Right cardiac atrium (tissue), 5 donors: Measurements from ENCODE around the gene RNF213. TPM values are rescaled to one million over a fixed set of nuclear protein-coding genes. Genes with fewer than 3 reads are reported as not detected.
"Not testable (repeated sequence)": the region's sequence is repeated elsewhere in the genome, so short reads cannot be mapped to it uniquely, and the experiment has no call there.

Experiments used
- ATAC-seq, 2 donors: fragments of 200-7000 bp; cut with Tn5 transposase; one replicate each; pipeline versions ENCODE4 v1.8.0 to v1.9.1; 2020; ENCODE audit warnings: moderate library complexity in 2 of 2, mild to moderate bottlenecking in 1 of 2
- DNase-seq, 3 donors: peaks; one replicate each; pipeline ENCODE4 v3.0.0-alpha.2; 2020
- H3K27ac ChIP-seq: one replicate; pipeline ENCODE4 v1.5.1; 2013; ENCODE audit warnings: mild to moderate bottlenecking, low read length, control low read depth, moderate library complexity
- H3K27me3 ChIP-seq: one replicate; pipeline ENCODE4 v1.6.1; 2013; ENCODE audit not compliant: control insufficient read depth, insufficient read depth
- H3K4me1 ChIP-seq: one replicate; pipeline ENCODE4 v1.6.1; 2013; ENCODE audit warnings: low read length; ENCODE audit not compliant: control insufficient read depth, insufficient read depth
- H3K4me3 ChIP-seq: one replicate; pipeline ENCODE4 v1.5.1; 2013; ENCODE audit warnings: low read length, control low read depth
- H3K9me3 ChIP-seq: one replicate; pipeline ENCODE4 v1.6.1; 2013; ENCODE audit warnings: low read length; ENCODE audit not compliant: control insufficient read depth
- WGBS: extraction: QIAGEN DNeasy Blood & Tissue Kit; methylation state at CpG from one replicate; pipeline ENCODE4 v1.1.7; 2013; 5-methylcytosine and 5-hydroxymethylcytosine counted together
- intact Hi-C, 4 donors: fragments of 100-400 bp; cut with DNase I; formaldehyde crosslinking; loops; one replicate each; pipeline versions ENCODE4 v1.11.0 to v1.14.0; 2022 to 2023
- polyA plus RNA-seq: library from polyadenylated mRNA; stranded (reverse); fragments of 200-250 nt; gene quantifications from one replicate; pipeline ENCODE4 v1.2.3, GENCODE V29; 2013
- total RNA-seq, 4 donors: library from RNA; stranded (reverse); fragmentation: NEBNext Ultra II Directional; extraction: Animal tissue kit (Norgen Biotek cat#: 25700); gene quantifications; one replicate each; pipeline ENCODE4 v1.2.1, GENCODE V29; 2021
- donor health status: healthy with polysubstance abuse.
- donor health status: DM: no; HTN: yes; CAD: no.
- donor health status: DM: no; HTN: no; CAD: no.
- donor health status: DM: no; HTN: yes; CAD: no; lungs with severe emphysema.
- donor health status: DM: yes; HTN: yes; CAD: no.

RNF213 gene
- total and polyA plus RNA-seq, 5 donors: 28.7 to 49.7 (median 43.0) TPM

DNA sequence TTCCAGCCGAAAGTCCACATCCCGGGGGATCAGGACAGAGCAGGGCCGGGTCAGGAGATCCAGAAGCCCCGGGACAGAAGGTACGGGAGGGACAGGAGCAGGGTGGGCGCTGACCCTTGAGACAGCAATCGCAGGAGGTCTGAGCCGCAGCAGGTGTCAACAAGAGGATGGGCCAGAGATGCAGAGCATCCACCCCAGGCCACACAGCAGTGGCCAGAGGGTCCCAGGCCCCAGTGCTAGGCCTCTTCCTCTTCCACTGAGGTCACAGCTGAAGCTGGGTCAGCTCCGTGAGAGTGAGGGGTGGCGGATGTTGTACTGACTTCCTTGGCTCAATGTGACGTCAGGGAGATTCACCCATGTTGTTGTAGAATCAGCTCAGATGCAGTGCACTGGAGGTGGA is 8.7 kb upstream of the RNF213 start:
- H3K27me3 ChIP-seq: no peaks in the 10 kb centered on the region
- no peaks in the 10 kb centered on the region for H3K4me1 ChIP-seq
- WGBS: 88% methylated on average over 11 of the region's 11 CpGs
- DNase-seq (peak in 2 of 3 donors; percentile 6 to 22), ATAC-seq (no peak)
- no peak overlapping the region for H3K4me3 ChIP-seq
- no peak overlapping the region for H3K27ac ChIP-seq
- intact Hi-C loops: loop anchor here in 1 of 4 donors (10.0 kb wide), 1 partner anchor 403 kb away; no protein-coding TSS in a partner anchor
- no peaks in the 10 kb centered on the region for H3K9me3 ChIP-seq

GRCh38 chr17:80252871-80253270 is 7.8 kb upstream of the RNF213 start:
- H3K27me3 ChIP-seq: no peaks in the 10 kb centered on the region
- H3K4me1 ChIP-seq: no peaks in the 10 kb centered on the region
- no peak overlapping the region for H3K27ac ChIP-seq
- DNase-seq (peak in 2 of 3 donors; percentile 69 to 72), ATAC-seq (peak in 1 of 2 donors; percentile 54)
- no peaks in the 10 kb centered on the region for H3K9me3 ChIP-seq
- 58% methylated on average over 13 of the region's 13 CpGs for whole genome bisulfite sequencing
- intact Hi-C loops: loop anchor here in 1 of 4 donors (10.0 kb wide), 1 partner anchor 402 kb away; no protein-coding TSS in a partner anchor
- no peak overlapping the region for H3K4me3 ChIP-seq

DNA sequence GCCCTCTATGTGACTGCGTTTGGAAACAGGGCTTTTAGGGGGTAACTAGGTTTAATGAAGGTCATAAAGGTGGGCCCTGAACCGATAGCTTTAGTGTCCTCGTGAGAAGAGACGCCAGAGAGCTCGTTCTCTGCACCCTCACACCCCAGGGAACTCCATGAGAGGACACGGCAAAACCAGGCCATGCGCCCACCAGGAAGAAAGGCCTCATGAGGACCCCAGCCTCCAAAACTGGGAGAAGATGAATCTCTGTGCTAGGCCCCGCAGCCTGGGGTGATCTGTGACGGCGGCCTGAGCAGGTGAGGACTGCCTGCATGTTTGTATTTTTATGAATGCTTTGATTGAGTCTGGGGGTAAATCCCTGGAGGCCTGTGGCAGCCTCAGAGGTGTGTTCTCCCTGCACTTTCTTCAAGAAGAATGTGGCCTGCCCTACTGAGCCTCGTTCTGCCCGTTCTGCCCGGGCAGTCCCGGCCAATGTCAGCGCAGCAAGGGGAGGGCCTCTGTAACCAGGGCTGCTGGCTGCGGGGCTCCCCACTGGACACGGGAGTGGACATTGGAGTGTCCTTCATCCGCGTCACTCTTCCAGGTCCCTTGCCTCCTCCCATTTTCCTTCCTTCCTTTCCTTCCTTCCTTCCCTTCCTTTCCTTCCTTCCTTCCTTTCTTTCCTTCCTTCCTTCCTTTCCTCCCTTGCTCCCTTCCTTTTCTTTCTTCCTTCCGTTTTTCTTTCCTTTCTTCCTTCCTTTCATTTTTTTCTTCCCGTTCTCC is 6.8 kb upstream of the RNF213 start:
- peak in 2 of 3 donors; percentile 46 to 48 for DNase-seq
- 85% methylated on average over 21 of the region's 21 CpGs for WGBS

DNA sequence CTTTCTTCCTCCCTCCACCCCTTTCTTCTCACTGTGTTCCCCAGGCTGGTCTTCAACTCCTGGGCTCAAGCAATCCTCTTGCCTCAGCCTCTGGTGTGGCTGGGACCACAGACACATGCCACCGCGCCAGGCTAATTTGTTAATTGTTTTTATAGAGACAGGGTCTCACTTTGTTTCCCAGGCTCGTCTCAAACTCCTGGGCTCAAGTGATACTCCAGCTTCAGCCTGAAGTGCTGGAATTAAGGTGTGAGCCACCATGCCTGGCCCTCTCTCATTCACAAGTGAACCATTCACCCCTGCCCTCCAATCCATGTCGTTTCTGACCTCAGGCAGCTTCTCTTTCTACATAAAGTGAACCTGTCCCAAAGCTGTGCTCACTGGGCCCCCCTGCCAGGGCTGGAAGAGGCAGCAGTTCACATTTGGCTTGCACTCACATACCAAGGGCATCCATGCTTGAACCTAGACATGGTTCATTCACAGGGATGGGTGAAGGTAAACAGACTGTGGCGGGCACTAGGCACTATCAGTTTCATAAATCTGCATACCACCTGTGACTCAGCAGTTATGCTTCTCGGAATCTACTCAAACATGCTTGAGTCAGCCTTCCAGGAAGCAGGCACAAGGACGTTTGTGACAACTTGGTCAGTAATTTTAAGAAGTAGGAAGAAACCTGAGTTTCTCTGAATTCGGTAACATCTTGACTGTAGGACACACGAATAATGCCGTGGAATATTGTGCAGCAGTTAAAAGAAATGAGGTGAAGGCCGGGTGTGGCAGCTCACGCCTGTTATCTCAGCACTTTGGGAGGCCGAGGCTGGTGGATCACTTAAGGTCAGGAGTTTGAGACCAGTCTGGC is 6.0 kb upstream of the RNF213 start:
- Histone ChIP-seq H3K4me3 (no peak overlapping the region), H3K9me3 (no peaks in the 10 kb centered on the region), H3K27ac (no peak overlapping the region), H3K27me3 (no peaks in the 10 kb centered on the region), H3K4me1 (no peaks in the 10 kb centered on the region)
- WGBS: 76% methylated on average over 13 of the region's 13 CpGs
- DNase-seq (peak in 2 of 3 donors; percentile 9 to 25), ATAC-seq (peak in 1 of 2 donors; percentile 37)
- intact Hi-C loops: loop anchor here in 1 of 4 donors (10.0 kb wide), 1 partner anchor 400 kb away; no protein-coding TSS in a partner anchor

More for the DNA sequence above, 6.8 kb upstream of the RNF213 start:
- Histone ChIP-seq H3K4me3 (no peak overlapping the region), H3K27ac (no peak overlapping the region), H3K4me1 (no peaks in the 10 kb centered on the region), H3K27me3 (no peaks in the 10 kb centered on the region), H3K9me3 (no peaks in the 10 kb centered on the region)
- intact Hi-C loops: loop anchor here in 1 of 4 donors (10.0 kb wide), 1 partner anchor 401 kb away; no protein-coding TSS in a partner anchor
- ATAC-seq: no peak

GRCh38 chr17:80256034-80256350 is 4.7 kb upstream of the RNF213 start:
- 95% methylated on average over 5 of the region's 5 CpGs for WGBS
- Histone ChIP-seq H3K27ac (no peak overlapping the region), H3K9me3 (no peaks in the 10 kb centered on the region), H3K4me3 (no peak overlapping the region), H3K4me1 (no peaks in the 10 kb centered on the region), H3K27me3 (no peaks in the 10 kb centered on the region)
- ATAC-seq: no peak
- peak in 2 of 3 donors; percentile 13 to 14 for DNase-seq
- intact Hi-C loops: loop anchor here in 1 of 4 donors (10.0 kb wide), 1 partner anchor 399 kb away; no protein-coding TSS in a partner anchor

- Histone ChIP-seq H3K27ac (no peak overlapping the region), H3K4me1 (peaks cover 2% of the 10 kb centered on the region), H3K27me3 (no peaks in the 10 kb centered on the region), H3K9me3 (no peaks in the 10 kb centered on the region), H3K4me3 (no peak overlapping the region)
- WGBS: 71% methylated on average over 14 of the region's 14 CpGs
- no peak for ATAC-seq
- intact Hi-C loops: loop anchor here in 1 of 4 donors (10.0 kb wide), 1 partner anchor 397 kb away; no protein-coding TSS in a partner anchor
- DNase-seq: peak in 2 of 3 donors; percentile 57 to 64
Measured at GRCh38 chr17:80257716-80258213, 2.9 kb upstream of the RNF213 start.

GRCh38 chr17:80258296-80258695 is 2.4 kb upstream of the RNF213 start:
- intact Hi-C loops: loop anchor here in 1 of 4 donors (10.0 kb wide), 1 partner anchor 397 kb away; no protein-coding TSS in a partner anchor
- H3K27ac ChIP-seq, H3K4me1 ChIP-seq, H3K9me3 ChIP-seq, H3K27me3 ChIP-seq, H3K4me3 ChIP-seq, ATAC-seq: not testable (repeated sequence)
- 87% methylated on average over 2 of the region's 2 CpGs for WGBS
- peak in 1 of 3 donors; percentile 14 for DNase-seq

GRCh38 chr17:80259457-80260068 is 1.1 kb upstream of the RNF213 start:
- DNase-seq (peak in 2 of 3 donors; percentile 61 to 63), ATAC-seq (no peak)
- Histone ChIP-seq H3K4me1 (peaks cover 4% of the 10 kb centered on the region), H3K4me3 (peak overlapping the region; percentile 65), H3K27ac (peak overlapping the region; percentile 83), H3K9me3 (no peaks in the 10 kb centered on the region), H3K27me3 (no peaks in the 10 kb centered on the region)
- WGBS: 45% methylated on average over 18 of the region's 18 CpGs
- intact Hi-C loops: loop anchor here in 1 of 4 donors (10.0 kb wide), 1 partner anchor 395 kb away; no protein-coding TSS in a partner anchor

DNA sequence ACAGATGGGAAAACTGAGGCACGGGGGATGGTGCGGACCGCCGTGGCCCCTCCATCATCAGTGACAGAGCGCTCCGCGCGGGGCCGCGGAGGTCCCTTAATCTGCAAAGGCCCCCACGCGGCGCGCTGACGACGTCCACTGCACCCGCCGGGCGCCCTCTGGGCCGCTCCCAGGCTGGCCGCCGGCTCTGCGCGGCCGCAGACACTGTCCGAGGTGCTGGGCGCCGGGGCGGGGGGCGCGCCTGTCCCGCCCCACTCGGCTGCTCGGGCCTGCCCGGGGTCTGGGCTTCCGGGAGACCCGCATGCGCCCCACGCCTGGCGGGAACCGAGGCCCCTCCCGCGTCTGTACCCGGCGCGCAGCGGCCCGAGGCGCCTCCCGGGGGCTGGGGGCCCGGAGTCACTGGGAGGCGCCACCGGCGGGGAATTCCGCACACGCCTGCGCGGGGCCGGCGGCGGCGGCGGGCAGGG is 550 bp upstream of the RNF213 start:
- intact Hi-C loops: no loop called here
- H3K4me3 ChIP-seq: peak overlapping the region; percentile 65
- peak; percentile 78 to 85 for ATAC-seq
- H3K9me3 ChIP-seq: no peaks in the 10 kb centered on the region
- H3K27me3 ChIP-seq: no peaks in the 10 kb centered on the region
- WGBS: under 1% methylated on average over 61 of the region's 63 CpGs
- H3K27ac ChIP-seq: peak overlapping the region; percentile 83
- H3K4me1 ChIP-seq: peaks cover 4% of the 10 kb centered on the region
- DNase-seq: peak; percentile 83 to 93 (median 92)

DNA sequence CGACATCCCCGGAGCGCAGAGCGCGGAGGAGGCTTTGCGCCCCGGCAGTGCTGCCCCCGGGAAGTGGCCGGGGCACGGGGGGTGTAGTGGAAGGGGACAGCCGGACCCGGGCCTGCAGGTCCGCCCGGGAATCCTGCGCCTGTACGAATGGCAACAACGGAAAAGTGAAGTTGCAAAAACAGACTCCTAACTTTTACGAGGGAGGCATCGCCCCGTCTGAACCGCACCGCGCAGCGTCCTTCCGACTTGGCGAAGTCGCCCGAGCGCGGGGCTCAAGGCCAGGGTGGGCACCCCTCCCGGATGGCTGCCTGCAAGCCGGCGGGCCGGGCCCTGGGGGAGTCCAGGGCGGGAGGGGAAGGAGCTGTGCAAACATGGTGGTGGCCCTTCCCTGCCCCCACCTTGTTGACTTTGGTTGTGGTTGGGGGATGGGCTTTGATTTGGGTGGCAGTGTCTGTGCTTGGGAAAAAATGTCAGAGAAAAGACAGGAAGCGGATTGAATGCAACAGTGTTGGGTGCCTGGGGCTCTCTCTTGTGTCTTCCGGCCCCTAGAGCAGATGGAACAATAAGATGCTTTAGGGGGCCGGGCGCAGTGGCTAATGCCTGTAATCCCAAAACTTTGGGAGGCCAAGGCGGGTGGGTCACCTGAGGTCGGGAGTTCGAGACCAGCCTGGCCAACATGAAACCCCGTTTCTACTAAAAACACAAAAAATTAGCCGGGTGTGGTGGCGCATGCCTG is 675 bp downstream of the RNF213 start:
- peak; percentile 56 to 87 (median 81) for DNase-seq
- Histone ChIP-seq H3K27me3 (no peaks in the 10 kb centered on the region), H3K9me3 (no peaks in the 10 kb centered on the region), H3K27ac (peak overlapping the region; percentile 96), H3K4me3 (peak overlapping the region; percentile 97), H3K4me1 (peaks cover 4% of the 10 kb centered on the region)
- intact Hi-C loops: no loop called here
- WGBS: 3% methylated on average over 45 of the region's 45 CpGs
- ATAC-seq: peak; percentile 29 to 48
